Activated naive CD4-positive, alpha-beta T cell treated with anti-CD3 and anti-CD28 coated beads for 36 hours (primary cell): ENCODE measurements around the gene MTMR3. TPM values are rescaled to one million over a fixed set of nuclear protein-coding genes. Genes with fewer than 3 reads are reported as not detected.
"Not testable (repeated sequence)": the region's sequence is repeated elsewhere in the genome, so short reads cannot be mapped to it uniquely, and the experiment has no call there.

Experiments
- CTCF ChIA-PET: fragments of 350-600 bp; sonication (Branson Sonifier 250); formaldehyde crosslinking; loops from one replicate; lab custom pipeline; 2021; ENCODE audit warnings: antibody characterized with exemption; lab: Charles Lee
- DNase-seq: peaks from one replicate; pipeline ENCODE4 v3.0.0-alpha.2; 2020
- H3K27ac Mint-ChIP-seq: one replicate; pipeline ENCODE4 v1.8.0; 2021; ENCODE audit warnings: mild to moderate bottlenecking, mixed read lengths
- H3K27me3 Mint-ChIP-seq: one replicate; pipeline ENCODE4 v1.8.0; 2021; ENCODE audit warnings: low read depth, mixed read lengths
- H3K36me3 Mint-ChIP-seq: one replicate; pipeline ENCODE4 v1.8.0; 2021; ENCODE audit warnings: low read depth, mixed read lengths
- H3K4me1 Mint-ChIP-seq: one replicate; pipeline ENCODE4 v1.8.0; 2021; ENCODE audit warnings: low read depth, mixed read lengths
- H3K4me3 Mint-ChIP-seq: one replicate; pipeline ENCODE4 v1.8.0; 2021; ENCODE audit warnings: mild to moderate bottlenecking, moderate library complexity, mixed read lengths
- H3K9me3 Mint-ChIP-seq: one replicate; pipeline ENCODE4 v1.8.0; 2021; ENCODE audit warnings: mixed read lengths
- intact Hi-C: fragments of 100-400 bp; cut with micrococcal nuclease; formaldehyde crosslinking; loops from one replicate; pipeline ENCODE4 v1.15.1; 2023
- total RNA-seq, 2 experiments: library from RNA; stranded (reverse); gene quantifications; one replicate each; pipeline ENCODE4 v1.2.3, GENCODE V29; 2021

The MTMR3 gene
- total RNA-seq, 2 experiments from 2014 or later = 26.0 to 27.1 TPM

GRCh38 chr22:29949872-29950271 is 66.9 kb downstream of the MTMR3 start:
- no peaks in the 10 kb centered on the region for H3K36me3 Mint-ChIP-seq
- intact Hi-C loops = no loop called here
- H3K4me3 Mint-ChIP-seq = no peak overlapping the region
- peaks cover 46% of the 10 kb centered on the region for H3K4me1 Mint-ChIP-seq
- H3K27ac Mint-ChIP-seq = no peak overlapping the region
- no peak for DNase-seq
- H3K9me3 Mint-ChIP-seq = no peaks in the 10 kb centered on the region
- no peaks in the 10 kb centered on the region for H3K27me3 Mint-ChIP-seq
- CTCF ChIA-PET = no interaction called here

DNA sequence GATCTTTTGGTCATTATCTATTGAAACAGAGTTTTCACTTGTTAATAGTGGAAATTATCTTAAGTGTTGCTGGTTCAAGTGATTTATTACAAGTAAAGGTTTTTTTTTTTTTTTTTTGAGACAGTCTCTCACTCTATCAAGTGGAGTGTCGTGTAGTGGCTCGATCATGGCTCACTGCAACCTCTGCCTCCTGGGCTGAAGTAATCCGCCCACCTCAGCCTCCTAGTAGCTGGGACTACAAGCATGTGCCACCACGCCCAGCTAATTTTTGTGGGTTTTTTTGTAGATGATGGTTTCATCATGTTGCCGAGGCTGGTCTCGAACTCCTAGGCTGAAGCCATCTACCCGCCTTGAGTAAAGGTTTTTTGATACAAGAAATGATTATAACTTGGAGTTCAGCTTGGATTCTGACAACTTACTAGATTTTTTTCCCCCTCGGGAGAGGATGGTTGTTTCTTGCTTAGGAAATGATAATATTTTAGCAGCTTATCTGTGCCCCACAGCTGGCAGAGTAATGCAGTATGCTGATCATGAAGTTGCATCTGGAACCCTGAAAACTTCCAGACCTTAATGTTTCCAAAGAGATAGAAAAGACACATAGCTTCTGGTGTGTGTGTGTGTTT is 68.9 kb downstream of the MTMR3 start:
- H3K9me3 Mint-ChIP-seq = no peaks in the 10 kb centered on the region
- CTCF ChIA-PET = interaction anchor here (1.5 kb wide), 1 partner anchor 53 kb away, joined by 5 read pairs; no protein-coding TSS in a partner anchor
- H3K4me1 Mint-ChIP-seq = peaks cover 41% of the 10 kb centered on the region
- no peaks in the 10 kb centered on the region for H3K27me3 Mint-ChIP-seq
- H3K4me3 Mint-ChIP-seq = no peak overlapping the region
- intact Hi-C loops = no loop called here
- H3K27ac Mint-ChIP-seq = no peak overlapping the region
- no peaks in the 10 kb centered on the region for H3K36me3 Mint-ChIP-seq
- DNase-seq = no peak

DNA sequence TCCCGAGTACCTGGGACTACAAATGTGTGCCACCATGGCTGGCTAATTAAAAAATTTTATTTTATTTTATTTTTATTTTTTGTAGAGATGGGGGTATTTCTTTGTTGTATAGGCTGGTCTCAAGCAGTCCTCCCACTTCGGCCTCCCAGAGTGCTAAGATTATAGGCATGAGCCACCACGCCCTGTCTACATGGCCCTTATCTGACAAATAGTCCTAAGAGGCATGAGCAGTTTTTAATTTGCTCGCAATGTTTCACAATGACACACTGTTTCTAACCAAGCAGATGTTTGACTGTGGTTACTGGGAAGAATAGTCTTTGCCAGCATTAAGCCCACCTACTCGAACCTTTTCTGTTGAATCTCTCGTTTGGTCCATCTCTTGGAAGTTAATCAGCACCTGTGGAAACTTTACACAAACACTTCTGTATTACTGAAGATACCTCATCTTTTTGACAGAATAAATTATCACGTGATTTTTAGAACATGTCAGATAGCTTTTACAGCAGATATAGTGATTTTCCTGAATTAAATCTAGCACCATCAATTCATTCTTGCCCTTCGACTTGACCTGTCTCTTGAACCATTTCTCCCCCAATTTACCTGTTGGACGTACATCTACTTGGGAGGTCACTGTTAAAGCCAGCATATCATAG is 71.4 kb downstream of the MTMR3 start:
- Mint-ChIP-seq H3K9me3 (no peaks in the 10 kb centered on the region), H3K4me1 (peaks cover 32% of the 10 kb centered on the region), H3K27ac (no peak overlapping the region), H3K27me3 (no peaks in the 10 kb centered on the region), H3K4me3 (no peak overlapping the region), H3K36me3 (peaks cover 1% of the 10 kb centered on the region)
- DNase-seq = no peak
- CTCF ChIA-PET = no interaction called here
- intact Hi-C loops = no loop called here

- Mint-ChIP-seq H3K4me1 (peaks cover 16% of the 10 kb centered on the region), H3K36me3 (peaks cover 1% of the 10 kb centered on the region), H3K9me3 (no peaks in the 10 kb centered on the region), H3K27ac (no peak overlapping the region), H3K27me3 (no peaks in the 10 kb centered on the region), H3K4me3 (no peak overlapping the region)
- intact Hi-C loops = no loop called here
- no peak for DNase-seq
- CTCF ChIA-PET = no interaction called here
Measured at GRCh38 chr22:29956680-29957079, 73.7 kb downstream of the MTMR3 start.

- no peak overlapping the region for H3K27ac Mint-ChIP-seq
- intact Hi-C loops = no loop called here
- H3K27me3 Mint-ChIP-seq = no peaks in the 10 kb centered on the region
- DNase-seq = no peak
- CTCF ChIA-PET = no interaction called here
- H3K9me3 Mint-ChIP-seq = no peaks in the 10 kb centered on the region
- peaks cover 1% of the 10 kb centered on the region for H3K36me3 Mint-ChIP-seq
- no peak overlapping the region for H3K4me3 Mint-ChIP-seq
- H3K4me1 Mint-ChIP-seq = peaks cover 6% of the 10 kb centered on the region
Measured at GRCh38 chr22:29958170-29958569, 75.2 kb downstream of the MTMR3 start.

- Mint-ChIP-seq H3K27ac (no peak overlapping the region), H3K4me3 (no peak overlapping the region), H3K27me3 (no peaks in the 10 kb centered on the region), H3K9me3 (no peaks in the 10 kb centered on the region), H3K36me3 (no peaks in the 10 kb centered on the region), H3K4me1 (no peaks in the 10 kb centered on the region)
- intact Hi-C loops = no loop called here
- DNase-seq = no peak
- CTCF ChIA-PET = no interaction called here
Measured at GRCh38 chr22:29964776-29965175, 81.8 kb downstream of the MTMR3 start.

DNA sequence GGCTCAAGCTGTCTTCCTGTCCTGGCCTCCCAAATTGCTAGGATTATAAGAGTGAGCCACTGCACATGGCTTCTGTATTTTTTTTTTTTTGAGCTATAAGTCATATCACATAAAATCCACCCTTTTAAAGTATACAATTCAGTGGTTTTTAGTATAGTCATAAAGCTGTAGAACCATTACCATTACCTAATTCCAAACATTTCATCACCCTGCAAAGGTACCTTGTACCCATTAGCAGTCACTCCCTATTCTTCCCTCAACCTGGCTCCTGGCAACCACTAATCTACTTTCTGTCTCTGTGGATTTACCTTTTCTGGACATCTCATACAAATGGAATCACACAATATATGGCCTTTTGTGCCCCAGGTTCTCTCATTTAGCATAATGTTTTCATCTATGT is 84.5 kb downstream of the MTMR3 start:
- no peaks in the 10 kb centered on the region for H3K4me1 Mint-ChIP-seq
- intact Hi-C loops = no loop called here
- CTCF ChIA-PET = no interaction called here
- no peaks in the 10 kb centered on the region for H3K27me3 Mint-ChIP-seq
- no peaks in the 10 kb centered on the region for H3K9me3 Mint-ChIP-seq
- H3K27ac Mint-ChIP-seq = no peak overlapping the region
- H3K36me3 Mint-ChIP-seq = no peaks in the 10 kb centered on the region
- H3K4me3 Mint-ChIP-seq = no peak overlapping the region
- no peak for DNase-seq

DNA sequence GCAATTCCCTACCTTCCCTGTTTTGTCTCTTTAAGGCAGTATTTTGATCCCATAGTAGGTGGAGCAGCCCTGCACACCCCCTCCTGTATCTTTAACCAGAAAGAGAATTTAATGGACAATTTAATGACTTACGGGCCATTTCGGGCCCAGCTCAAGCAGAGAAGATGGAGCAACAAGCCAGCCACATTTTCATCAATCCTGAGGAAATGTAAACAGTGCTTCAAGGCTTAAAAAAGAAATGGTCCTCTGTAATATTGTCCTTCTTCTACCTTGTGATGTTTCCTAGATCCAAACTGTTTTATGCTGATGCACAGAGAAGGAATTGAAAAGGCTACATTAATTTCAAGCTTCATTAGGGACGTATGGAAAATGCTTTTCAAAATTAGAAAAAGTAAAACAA is 88.6 kb downstream of the MTMR3 start:
- CTCF ChIA-PET = interaction anchor here (0.6 to 2.0 kb wide), 2 partner anchors 33 to 759 kb away, joined by 3 to 6 read pairs; no protein-coding TSS in a partner anchor

GRCh38 chr22:29972121-29972520 is 89.1 kb downstream of the MTMR3 start:
- H3K27me3 Mint-ChIP-seq = no peaks in the 10 kb centered on the region
- intact Hi-C loops = no loop called here
- CTCF ChIA-PET = interaction anchor here (2.0 kb wide), 1 partner anchor 33 kb away, joined by 6 read pairs; no protein-coding TSS in a partner anchor
- no peaks in the 10 kb centered on the region for H3K4me1 Mint-ChIP-seq
- no peak overlapping the region for H3K27ac Mint-ChIP-seq
- H3K36me3 Mint-ChIP-seq = peaks cover 1% of the 10 kb centered on the region
- H3K9me3 Mint-ChIP-seq = no peaks in the 10 kb centered on the region
- no peak overlapping the region for H3K4me3 Mint-ChIP-seq
- DNase-seq = no peak

More for the DNA sequence above, 88.6 kb downstream of the MTMR3 start:
- Mint-ChIP-seq H3K4me3 (no peak overlapping the region), H3K36me3 (peaks cover 1% of the 10 kb centered on the region), H3K4me1 (no peaks in the 10 kb centered on the region), H3K9me3 (no peaks in the 10 kb centered on the region), H3K27me3 (no peaks in the 10 kb centered on the region), H3K27ac (no peak overlapping the region)
- no peak for DNase-seq
- intact Hi-C loops = no loop called here

GRCh38 chr22:29973269-29973668 is 90.3 kb downstream of the MTMR3 start:
- Mint-ChIP-seq H3K4me1 (no peaks in the 10 kb centered on the region), H3K9me3 (no peaks in the 10 kb centered on the region), H3K4me3 (no peak overlapping the region), H3K27me3 (no peaks in the 10 kb centered on the region), H3K36me3 (peaks cover 1% of the 10 kb centered on the region), H3K27ac (no peak overlapping the region)
- intact Hi-C loops = no loop called here
- CTCF ChIA-PET = interaction anchor here (0.6 kb wide), 1 partner anchor 1670 kb away, joined by 3 read pairs; no protein-coding TSS in a partner anchor
- DNase-seq = no peak

DNA sequence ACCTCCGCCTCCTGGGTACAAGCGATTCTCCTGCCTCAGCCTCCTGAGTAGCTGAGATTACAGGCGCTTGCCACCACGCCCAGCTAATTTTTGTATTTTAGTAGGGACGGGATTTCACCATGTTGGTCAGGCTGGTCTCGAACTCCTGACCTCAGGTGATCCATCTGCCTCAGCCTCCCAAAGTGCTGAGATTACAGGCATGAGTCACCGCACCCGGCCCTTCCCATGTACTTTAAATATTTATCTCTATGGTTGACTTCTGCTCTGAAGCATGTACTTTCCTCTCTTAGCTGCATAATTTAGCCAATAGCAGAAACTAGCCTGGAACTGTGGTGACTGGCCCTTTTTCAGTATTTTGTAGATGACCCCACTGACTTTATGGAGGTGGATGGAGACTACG is 90.7 kb downstream of the MTMR3 start:
- intact Hi-C loops, H3K4me3 Mint-ChIP-seq, H3K27ac Mint-ChIP-seq, DNase-seq, H3K9me3 Mint-ChIP-seq, H3K4me1 Mint-ChIP-seq, H3K27me3 Mint-ChIP-seq, H3K36me3 Mint-ChIP-seq: not testable (repeated sequence)
- CTCF ChIA-PET = interaction anchor here (0.6 kb wide), 1 partner anchor 1669 kb away, joined by 3 read pairs; no protein-coding TSS in a partner anchor

DNA sequence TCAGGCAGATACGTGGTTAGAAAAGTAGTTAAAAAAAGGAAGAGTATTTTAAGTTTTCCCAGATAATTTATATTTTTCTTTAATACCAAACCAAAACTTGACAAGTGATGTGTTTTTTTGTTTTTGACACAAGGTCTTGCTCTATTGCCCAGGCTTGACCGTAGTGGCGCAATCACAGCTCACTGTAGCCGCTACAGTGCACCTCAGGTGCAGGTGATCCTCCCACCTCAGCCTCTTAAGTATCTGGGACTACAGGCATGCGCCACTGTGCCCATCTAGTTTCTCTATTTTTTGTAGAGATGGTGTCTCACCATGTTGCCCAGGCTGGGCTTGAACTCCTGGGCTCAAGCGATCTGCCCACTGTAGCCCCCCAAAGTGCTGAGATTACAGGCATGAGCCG is 92.5 kb downstream of the MTMR3 start:
- no peaks in the 10 kb centered on the region for H3K27me3 Mint-ChIP-seq
- CTCF ChIA-PET = no interaction called here
- DNase-seq = no peak
- no peaks in the 10 kb centered on the region for H3K4me1 Mint-ChIP-seq
- H3K27ac Mint-ChIP-seq = no peak overlapping the region
- H3K9me3 Mint-ChIP-seq = no peaks in the 10 kb centered on the region
- intact Hi-C loops = no loop called here
- H3K4me3 Mint-ChIP-seq = no peak overlapping the region
- peaks cover 1% of the 10 kb centered on the region for H3K36me3 Mint-ChIP-seq

- DNase-seq = no peak
- Mint-ChIP-seq H3K27me3 (no peaks in the 10 kb centered on the region), H3K36me3 (peaks cover 1% of the 10 kb centered on the region), H3K4me1 (no peaks in the 10 kb centered on the region), H3K4me3 (no peak overlapping the region), H3K27ac (no peak overlapping the region), H3K9me3 (no peaks in the 10 kb centered on the region)
- intact Hi-C loops = no loop called here
- CTCF ChIA-PET = interaction anchor here (0.6 kb wide), 1 partner anchor 142 kb away, joined by 3 read pairs; no protein-coding TSS in a partner anchor
Measured at GRCh38 chr22:29977107-29977506, 94.1 kb downstream of the MTMR3 start.
